Subcutaneous preadipocyte (primary cell): ENCODE measurements around the gene MYL10. TPM values are rescaled to one million over a fixed set of nuclear protein-coding genes. Genes with fewer than 3 reads are reported as not detected.

Experiments used
- total RNA-seq: library from RNA; depleted of rRNA; stranded (reverse); fragments of >200 nt; gene quantifications from 2 replicates; pipeline ENCODE4 v1.2.3, GENCODE V29; 2012

MYL10 gene
- not detected in 2 replicates for total RNA-seq

GRCh38 chr7:101629171-101629570, at the start of gene MYL10:
MYL10 (minus strand) TSS chr7:101629296; CDS start chr7:101629118, 178 bp downstream.

Other genes starting within 250 kb of the MYL10 start
- 18.4 and 23.9 TPM in 2 replicates for gene CUX1, start 188.3 kb upstream of the MYL10 start, total RNA-seq